AG08396 (cell line): Measurements from ENCODE around the gene BAZ2B.

ENCODE experiments used
- DNase-seq: peaks from one replicate; pipeline ENCODE4 v3.0.0; 2012; ENCODE audit warnings: low spot score, mixed read lengths

Gene BAZ2B

GRCh38 chr2:159317392-159318088, 298.8 kb downstream of the BAZ2B start:
- no peak for DNase-seq

- no peak for DNase-seq
These were observed 308.4 kb downstream of the BAZ2B start for GRCh38 chr2:159307942-159308341.

- no peak for DNase-seq
These were observed 315.8 kb downstream of the BAZ2B start for GRCh38 chr2:159300586-159300985.

- no peak for DNase-seq
These were observed 317.4 kb downstream of the BAZ2B start for GRCh38 chr2:159298967-159299366.

GRCh38 chr2:159297042-159297707, 319.2 kb downstream of the BAZ2B start:
- DNase-seq = no peak

- DNase-seq = no peak
These were observed 324.2 kb downstream of the BAZ2B start for GRCh38 chr2:159292157-159292556.

GRCh38 chr2:159290289-159290907, 325.9 kb downstream of the BAZ2B start:
- peak; percentile 64 for DNase-seq

GRCh38 chr2:159287733-159288132, 328.6 kb downstream of the BAZ2B start:
- no peak for DNase-seq

- DNase-seq = peak; percentile 100
These were observed 329.5 kb downstream of the BAZ2B start for GRCh38 chr2:159286709-159287441.

- peak; percentile 63 for DNase-seq
These were observed 330.2 kb downstream of the BAZ2B start, which contains the start of gene WDSUB1 for GRCh38 chr2:159285929-159286708. WDSUB1 (minus strand) TSS chr2:159286703; CDS start chr2:159283069, 3,634 bp downstream.

- DNase-seq = no peak
These were observed 330.9 kb downstream of the BAZ2B start for GRCh38 chr2:159285433-159285832.

GRCh38 chr2:159283529-159283928, 332.8 kb downstream of the BAZ2B start:
- no peak for DNase-seq

- no peak for DNase-seq
These were observed 335.3 kb downstream of the BAZ2B start for GRCh38 chr2:159281002-159281401.

- DNase-seq = no peak
These were observed 336.6 kb downstream of the BAZ2B start for GRCh38 chr2:159279700-159280099.

- no peak for DNase-seq
These were observed 341.2 kb downstream of the BAZ2B start for GRCh38 chr2:159275111-159275510.

GRCh38 chr2:159272156-159272555, 344.2 kb downstream of the BAZ2B start:
- no peak for DNase-seq

- DNase-seq = no peak
These were observed 345.5 kb downstream of the BAZ2B start for GRCh38 chr2:159270744-159271379.
